Activated CD4-positive, alpha-beta T cell treated with anti-CD3 and anti-CD28 coated beads, Interleukin-2, amount 50 U/mL, for 48 hours (primary cell): Measurements from ENCODE around the gene HNRNPD.
"Not testable (repeated sequence)": the region's sequence is repeated elsewhere in the genome, so short reads cannot be mapped to it uniquely, and the experiment has no call there.

Experiments used
- DNase-seq, 2 experiments: peaks; one replicate each; pipeline ENCODE4 v3.0.0-alpha.2; 2020

Gene HNRNPD, protein sequence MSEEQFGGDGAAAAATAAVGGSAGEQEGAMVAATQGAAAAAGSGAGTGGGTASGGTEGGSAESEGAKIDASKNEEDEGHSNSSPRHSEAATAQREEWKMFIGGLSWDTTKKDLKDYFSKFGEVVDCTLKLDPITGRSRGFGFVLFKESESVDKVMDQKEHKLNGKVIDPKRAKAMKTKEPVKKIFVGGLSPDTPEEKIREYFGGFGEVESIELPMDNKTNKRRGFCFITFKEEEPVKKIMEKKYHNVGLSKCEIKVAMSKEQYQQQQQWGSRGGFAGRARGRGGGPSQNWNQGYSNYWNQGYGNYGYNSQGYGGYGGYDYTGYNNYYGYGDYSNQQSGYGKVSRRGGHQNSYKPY

DNA sequence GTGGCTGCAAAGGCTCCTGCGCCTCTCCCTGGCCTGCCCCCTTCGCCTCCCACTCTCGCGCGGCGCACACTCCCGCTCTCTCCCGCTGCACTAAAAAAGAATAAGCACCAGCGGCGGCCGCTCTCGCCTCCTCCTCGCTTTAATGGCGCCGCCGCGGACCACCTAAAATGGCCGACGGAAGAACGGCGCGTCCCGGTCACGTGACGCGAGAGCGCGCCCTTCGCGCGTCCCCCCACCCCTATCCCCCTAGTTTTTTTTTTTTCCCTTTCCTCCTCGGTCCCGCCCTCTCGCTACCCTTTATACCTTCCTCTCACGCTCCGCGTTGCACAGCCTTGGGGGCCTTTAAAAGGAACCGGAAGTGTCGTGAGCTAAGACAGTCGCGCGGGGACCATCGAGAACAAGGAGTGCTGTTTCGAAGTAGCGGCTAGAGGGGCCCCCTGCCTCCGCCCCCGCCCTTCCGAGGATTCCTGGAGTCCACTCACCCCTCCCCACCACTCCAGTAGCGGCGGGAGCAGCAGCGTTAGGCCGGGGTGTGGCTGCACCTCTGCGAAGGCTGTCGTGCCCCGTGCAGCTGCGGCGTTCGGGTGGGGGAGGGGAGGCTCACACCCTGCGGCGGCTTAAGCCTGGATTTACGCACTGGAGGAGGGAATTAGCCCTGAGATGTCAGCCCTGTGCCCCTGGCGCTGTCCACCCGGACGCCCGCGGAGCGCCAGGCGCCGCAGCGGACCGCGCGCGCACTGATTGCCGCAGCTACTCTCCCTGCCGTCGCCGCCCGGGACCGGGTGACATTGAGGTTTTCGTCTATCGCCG is at the start of gene HNRNPD:
Gene HNRNPD (minus strand): TSS at position 176 of the 810 bp plus-strand sequence. CDS start 313 bp downstream, outside the sequence.
- DNase-seq: peak; percentile 93 to 95

- DNase-seq: no peak
These were observed 48.8 kb upstream of the HNRNPD start for GRCh38 chr4:82422616-82423015.

GRCh38 chr4:82421796-82422560 is 48.2 kb upstream of the HNRNPD start:
- no peak for DNase-seq

DNA sequence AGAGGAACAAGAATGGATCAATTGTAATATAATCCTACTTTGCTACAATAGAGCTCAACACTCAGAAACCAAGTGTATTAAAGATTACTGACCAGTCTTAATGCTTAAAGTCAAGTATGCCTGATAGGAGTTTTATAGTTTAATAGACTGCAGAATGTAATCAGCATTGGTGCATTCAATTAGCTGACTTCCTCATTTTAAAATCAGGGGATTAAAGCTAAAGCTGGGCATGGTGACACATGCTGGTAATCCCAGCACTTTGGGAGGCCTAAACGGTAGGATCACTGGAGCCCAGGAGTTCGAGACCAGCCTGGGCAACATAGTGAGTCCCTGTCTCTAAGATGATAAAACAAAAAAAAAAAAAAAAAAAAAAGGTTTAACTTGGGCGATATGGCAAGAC is 45.7 kb upstream of the HNRNPD start:
- no peak for DNase-seq

DNA sequence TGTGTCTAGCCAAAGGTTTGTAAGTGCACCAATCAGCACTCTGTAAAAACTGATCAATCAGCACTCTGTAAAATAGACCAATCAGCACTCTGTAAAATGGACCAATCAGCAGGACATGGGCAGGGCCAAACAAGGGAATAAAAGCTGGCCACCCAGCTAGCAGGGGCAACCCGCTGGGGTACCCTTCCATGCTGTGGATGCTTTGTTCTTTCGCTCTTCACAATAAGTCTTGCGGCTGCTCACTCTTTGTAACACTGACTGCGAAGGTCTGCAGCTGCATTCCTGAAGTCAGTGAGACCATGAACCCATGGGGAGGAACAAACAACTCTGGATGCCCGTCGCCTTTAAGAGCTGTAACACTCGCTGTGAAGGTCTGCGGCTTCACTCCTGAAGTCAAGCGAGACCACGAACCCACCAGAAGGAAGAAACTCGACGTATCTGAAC is 42.2 kb upstream of the HNRNPD start:
- no peak for DNase-seq

GRCh38 chr4:82415061-82415460 is 41.3 kb upstream of the HNRNPD start:
- DNase-seq: not testable (repeated sequence)

DNA sequence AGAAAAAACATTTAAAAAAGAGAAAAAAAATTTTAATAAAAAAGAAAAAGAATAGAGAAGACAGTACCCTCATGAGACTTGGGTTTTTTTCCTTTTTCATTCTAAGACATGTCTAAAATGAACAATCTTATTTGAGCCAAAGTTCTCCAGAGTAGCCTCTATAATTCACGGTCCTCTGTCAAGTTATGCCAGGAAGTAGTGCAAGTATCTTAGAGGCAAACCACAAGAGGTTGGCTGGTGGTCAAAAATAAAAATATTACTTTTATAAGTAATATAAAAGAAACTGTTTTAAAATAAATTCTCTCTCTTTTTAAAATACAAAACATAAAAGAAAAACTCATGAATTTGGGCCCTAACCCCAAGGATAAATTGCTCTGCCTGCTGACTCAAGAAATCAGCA is 29.9 kb upstream of the HNRNPD start:
- no peak for DNase-seq

GRCh38 chr4:82402196-82402775 is 28.5 kb upstream of the HNRNPD start:
- DNase-seq: no peak

GRCh38 chr4:82401600-82401999 is 27.8 kb upstream of the HNRNPD start:
- no peak for DNase-seq

GRCh38 chr4:82398263-82398662 is 24.5 kb upstream of the HNRNPD start:
- no peak for DNase-seq

GRCh38 chr4:82397527-82397926 is 23.7 kb upstream of the HNRNPD start:
- DNase-seq: no peak

DNA sequence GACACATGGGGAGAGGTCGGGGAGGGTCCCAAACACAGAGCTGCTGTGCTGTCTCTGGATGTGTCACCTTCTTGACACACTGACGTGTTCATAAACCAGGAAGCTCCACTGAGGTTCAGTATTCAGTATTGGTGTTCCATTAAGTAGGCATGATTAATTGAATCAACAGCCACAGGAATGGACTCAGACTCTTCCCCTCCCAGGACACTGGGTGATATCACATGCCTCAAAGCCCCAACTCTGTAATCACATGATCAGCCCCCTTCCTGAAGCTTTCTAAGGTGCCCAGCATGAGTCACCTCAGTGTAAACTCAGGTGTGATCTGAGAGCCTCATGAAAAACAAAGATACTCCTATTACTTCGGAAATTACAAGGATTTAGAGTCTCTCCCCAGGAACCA is 21.1 kb upstream of the HNRNPD start:
- no peak for DNase-seq

GRCh38 chr4:82390061-82390460 is 16.3 kb upstream of the HNRNPD start:
- not testable (repeated sequence) for DNase-seq

DNA sequence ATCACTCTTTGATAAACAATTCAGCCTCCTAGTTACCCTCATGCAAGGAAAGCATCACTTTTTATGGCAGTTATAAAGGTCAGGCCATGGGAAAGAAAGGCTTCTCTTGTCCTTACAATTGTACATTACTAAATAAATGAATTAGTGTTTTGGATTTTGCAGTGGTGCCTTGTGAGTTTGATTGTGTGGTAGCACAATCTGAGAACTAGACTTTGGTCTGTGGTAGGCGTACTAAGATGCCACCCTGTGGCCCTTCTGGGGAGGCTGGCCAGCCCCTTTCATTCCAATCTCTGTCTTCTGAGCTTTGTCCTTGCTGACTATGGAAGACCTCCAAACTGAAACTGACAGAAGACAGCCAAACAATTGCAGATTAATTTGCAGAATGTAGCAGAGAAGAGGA is 14.6 kb upstream of the HNRNPD start:
- DNase-seq: no peak

DNA sequence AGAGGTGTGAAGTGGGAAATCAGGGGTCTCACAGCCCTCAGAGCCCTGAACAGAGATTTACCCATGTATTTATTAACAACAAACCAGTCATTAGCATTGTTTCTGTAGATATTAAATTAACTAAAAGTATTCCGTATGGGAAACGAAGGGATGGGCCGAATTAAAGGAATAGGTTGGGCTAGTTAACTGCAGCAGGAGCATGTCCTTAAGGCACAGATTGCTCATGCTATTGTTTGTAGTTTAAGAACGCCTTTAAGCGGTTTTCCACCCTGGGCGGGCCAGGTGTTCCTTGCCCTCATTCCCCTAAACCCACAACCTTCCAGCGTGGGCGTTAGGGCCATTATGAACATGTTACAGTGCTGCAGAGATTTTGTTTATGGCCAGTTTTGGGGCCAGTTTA is 12.5 kb upstream of the HNRNPD start:
- DNase-seq: not testable (repeated sequence)

- no peak for DNase-seq
These were observed 9.0 kb upstream of the HNRNPD start for GRCh38 chr4:82382751-82383150.

DNA sequence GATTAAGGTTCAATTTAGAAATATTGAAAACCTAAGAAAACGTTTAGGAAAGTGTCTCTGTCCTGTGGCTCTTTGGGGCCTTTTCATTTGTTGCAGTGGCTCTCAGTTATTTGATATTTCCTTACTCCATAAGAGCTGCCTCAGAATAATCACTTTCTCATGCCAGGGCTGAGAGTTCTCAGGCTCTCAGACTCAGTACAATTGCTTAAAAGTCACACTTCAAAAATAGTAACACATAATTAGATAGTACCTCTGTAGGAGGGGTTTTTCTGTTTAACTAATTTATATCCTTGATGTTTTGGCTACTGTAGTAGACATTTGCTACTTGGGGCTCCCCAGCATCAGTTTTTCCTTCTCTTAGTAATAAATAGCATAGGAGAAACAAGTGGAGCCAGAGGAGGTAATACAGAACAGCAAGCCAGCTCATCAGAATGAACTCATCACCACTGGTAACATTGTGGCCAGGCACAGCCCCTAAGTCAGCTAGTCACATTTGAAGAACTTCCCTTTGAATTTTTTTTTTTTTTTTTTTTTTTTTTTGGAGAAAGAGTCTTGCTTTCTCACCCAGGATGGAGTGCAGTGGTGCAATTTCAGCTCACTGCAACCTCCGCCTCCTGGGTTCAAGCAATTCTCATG is 8.0 kb upstream of the HNRNPD start:
- DNase-seq: no peak

DNA sequence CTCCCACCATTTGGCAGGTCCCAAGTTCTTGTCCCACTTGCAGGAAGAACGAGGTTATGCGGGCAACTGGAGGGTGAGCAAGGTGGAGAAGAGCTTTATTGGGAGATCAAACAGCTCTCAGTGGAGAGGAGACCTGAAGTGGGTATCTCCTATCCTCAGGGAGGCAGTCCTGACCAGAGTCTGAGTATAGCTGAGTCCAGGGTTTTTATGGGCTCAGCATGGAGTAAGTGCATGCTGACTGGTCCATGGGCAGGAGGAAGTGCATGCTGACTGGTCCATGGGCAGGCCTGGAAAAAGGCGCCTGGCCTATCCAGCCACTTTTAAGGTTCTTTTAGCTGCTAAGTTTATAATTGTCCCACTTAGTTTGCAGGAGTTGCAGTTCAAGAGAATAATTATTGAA is 7.4 kb upstream of the HNRNPD start:
- no peak for DNase-seq

GRCh38 chr4:82380831-82381230 is 7.0 kb upstream of the HNRNPD start:
- DNase-seq: no peak

GRCh38 chr4:82380344-82380743 is 6.6 kb upstream of the HNRNPD start:
- no peak for DNase-seq

DNA sequence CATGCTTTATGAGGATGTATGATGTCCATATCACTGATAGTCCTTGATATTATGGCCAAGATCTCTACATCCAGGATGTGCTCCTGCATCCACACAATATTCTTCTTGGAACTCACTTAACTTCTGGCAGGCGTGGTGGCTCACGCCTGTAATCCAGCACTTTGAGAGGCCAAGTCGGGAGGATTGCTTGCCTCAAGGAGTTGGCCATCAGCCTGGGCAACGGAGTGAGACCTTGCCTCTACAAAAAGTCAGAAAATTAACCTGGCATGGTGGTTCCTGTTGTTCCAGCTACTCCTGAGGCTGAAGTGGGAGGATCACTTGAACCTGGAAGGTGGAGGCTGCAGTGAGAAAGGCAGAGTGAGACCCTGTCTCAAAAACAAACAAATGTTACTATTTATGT is 2.3 kb upstream of the HNRNPD start:
- no peak for DNase-seq

DNA sequence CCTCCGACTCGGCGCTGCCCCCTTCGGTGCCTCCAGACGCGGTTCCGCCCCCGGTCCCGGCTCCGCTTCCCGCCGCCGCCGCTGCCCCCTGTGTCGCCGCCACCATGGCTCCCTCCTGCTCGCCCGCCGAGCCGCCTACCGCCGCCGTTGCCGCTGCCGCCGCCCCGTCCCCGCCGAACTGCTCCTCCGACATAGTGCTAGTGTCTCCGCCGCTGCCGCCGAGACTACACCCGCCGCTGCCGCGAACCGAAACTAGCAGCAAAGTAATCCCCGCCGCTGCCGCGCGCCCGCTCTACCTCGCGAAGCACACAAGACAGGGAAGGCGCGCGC is 340 bp downstream of the HNRNPD start:
- no peak for DNase-seq
